ENCODE data around the gene RIPPLY1.

RIPPLY1 gene

GRCh38 chrX:106862972-106863688, 40.0 kb downstream of the RIPPLY1 start:
- Histone ChIP-seq H3K4me3 (ENCODE audit: low read length) (no peak overlapping the region), H3K4me1 (ENCODE audit: insufficient read depth, low read length) (no peaks in the 10 kb centered on the region), H3K36me3 (ENCODE audit: insufficient read depth, low read length) (no peaks in the 10 kb centered on the region), H3K9me3 (ENCODE audit: low read length) (no peaks in the 10 kb centered on the region), H3K27me3 (ENCODE audit: insufficient read depth, low read length) (peaks cover 4% of the 10 kb centered on the region), H2AFZ (ENCODE audit: low read depth, low read length) (no peak overlapping the region)

Measured in neuron (in vitro differentiated cells).